Measurements from ENCODE around the gene MRPL36. TPM values are rescaled to one million over a fixed set of nuclear protein-coding genes. Genes with fewer than 3 reads are reported as not detected.

Gene MRPL36
- total RNA-seq, 4 donors from 2014 or later: 13.7 to 62.5 (median 41.2) TPM

DNA sequence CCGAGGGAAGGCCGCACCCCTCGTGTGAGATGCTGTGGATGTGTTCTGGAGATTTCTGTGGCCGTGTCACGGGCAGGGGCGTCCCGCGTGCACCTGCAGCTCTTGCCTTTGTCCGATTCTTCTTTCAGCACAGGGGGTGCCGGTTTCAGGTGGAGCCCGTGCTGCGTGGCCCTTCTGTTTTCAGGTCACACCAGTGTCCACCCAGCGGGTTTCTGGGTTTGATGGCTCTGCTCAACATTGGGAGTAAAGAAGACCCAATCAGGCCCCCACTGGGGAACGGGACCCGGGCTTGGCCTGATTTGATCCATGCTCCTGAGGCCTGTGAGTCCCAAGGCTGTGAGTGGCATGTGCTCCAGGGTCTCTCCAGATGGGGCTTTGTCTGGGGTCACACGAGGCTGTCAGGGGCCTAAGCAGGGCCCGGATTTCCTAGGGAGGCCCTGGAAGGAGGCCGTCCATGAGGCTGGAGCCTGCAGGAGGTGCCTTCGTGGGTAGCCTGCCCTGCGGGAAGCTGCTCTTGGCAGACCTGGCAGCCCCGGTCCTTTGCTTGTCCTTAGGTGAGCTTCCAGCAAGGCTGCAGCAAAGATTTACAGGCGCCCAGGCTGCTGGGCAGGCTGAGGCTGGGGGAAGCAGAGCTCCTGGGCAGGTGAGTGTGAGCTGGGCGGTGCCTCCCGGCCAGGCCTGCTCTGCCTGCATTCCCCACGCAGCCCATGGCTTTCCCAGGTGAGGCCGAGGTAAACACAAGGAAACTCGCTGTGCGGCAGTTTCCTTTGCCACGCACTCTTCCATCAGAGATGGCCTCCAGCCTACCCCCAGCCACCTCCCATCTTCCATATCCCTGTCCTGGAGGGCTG is 12.8 kb downstream of the MRPL36 start:
- no peak overlapping the region for H3K27ac ChIP-seq
- DNase-seq (ENCODE audit: low spot score in 2 of 2): peak; percentile 55 to 59

DNA sequence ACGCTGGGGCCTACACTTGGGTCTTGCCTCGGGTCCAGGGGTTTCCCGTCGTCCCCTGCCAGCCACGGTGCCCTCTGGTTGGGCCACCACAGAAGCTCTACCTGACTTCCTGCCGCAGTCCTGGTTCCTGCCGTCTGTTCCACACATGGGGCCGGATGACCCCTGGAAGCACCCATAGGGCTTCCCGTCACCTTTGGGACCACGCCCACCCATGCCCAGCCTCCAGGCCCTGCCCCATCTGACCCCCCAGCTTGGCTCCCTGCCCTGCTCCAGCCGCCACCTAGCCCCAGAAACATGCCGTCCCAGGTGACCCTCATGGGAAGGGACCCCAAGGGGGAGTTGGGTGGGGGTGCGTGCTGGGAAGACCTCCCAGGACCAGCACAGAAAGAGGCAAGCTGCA is 13.7 kb downstream of the MRPL36 start:
- WGBS: 93% methylated on average over 13 of the region's 13 CpGs
- Histone ChIP-seq H3K4me3 (no peak overlapping the region), H3K4me1 (peaks cover 2% of the 10 kb centered on the region), H3K36me3 (no peaks in the 10 kb centered on the region), H3K9me3 (no peaks in the 10 kb centered on the region), H3K27ac (no peak overlapping the region), H3K27me3 (peaks cover 2% of the 10 kb centered on the region)
- TF ChIP-seq EP300 (IDR thresholded peaks at IDR 0.05) (no peak), POLR2A (IDR thresholded peaks at IDR 0.05) (no peak), POLR2AphosphoS5 (IDR thresholded peaks at IDR 0.05) (no peak)
- TF ChIP-seq, protein P1, sequence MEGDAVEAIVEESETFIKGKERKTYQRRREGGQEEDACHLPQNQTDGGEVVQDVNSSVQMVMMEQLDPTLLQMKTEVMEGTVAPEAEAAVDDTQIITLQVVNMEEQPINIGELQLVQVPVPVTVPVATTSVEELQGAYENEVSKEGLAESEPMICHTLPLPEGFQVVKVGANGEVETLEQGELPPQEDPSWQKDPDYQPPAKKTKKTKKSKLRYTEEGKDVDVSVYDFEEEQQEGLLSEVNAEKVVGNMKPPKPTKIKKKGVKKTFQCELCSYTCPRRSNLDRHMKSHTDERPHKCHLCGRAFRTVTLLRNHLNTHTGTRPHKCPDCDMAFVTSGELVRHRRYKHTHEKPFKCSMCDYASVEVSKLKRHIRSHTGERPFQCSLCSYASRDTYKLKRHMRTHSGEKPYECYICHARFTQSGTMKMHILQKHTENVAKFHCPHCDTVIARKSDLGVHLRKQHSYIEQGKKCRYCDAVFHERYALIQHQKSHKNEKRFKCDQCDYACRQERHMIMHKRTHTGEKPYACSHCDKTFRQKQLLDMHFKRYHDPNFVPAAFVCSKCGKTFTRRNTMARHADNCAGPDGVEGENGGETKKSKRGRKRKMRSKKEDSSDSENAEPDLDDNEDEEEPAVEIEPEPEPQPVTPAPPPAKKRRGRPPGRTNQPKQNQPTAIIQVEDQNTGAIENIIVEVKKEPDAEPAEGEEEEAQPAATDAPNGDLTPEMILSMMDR (IDR thresholded peaks at IDR 0.05): no peak
- peak in 1 of 2 donors; percentile 58 for DNase-seq (ENCODE audit: low spot score in 2 of 2)

More for the DNA sequence above, 12.8 kb downstream of the MRPL36 start:
- Histone ChIP-seq H3K9me3 (no peaks in the 10 kb centered on the region), H3K4me1 (peaks cover 2% of the 10 kb centered on the region), H3K36me3 (no peaks in the 10 kb centered on the region), H3K4me3 (no peak overlapping the region), H3K27me3 (peaks cover 2% of the 10 kb centered on the region)
- 97% methylated on average over 15 of the region's 29 CpGs for WGBS
- no peak for TF ChIP-seq EP300 (IDR thresholded peaks at IDR 0.05)
- TF ChIP-seq, protein P1 (IDR thresholded peaks at IDR 0.05): no peak
- no peak for TF ChIP-seq POLR2AphosphoS5 (IDR thresholded peaks at IDR 0.05)
- no peak for TF ChIP-seq POLR2A (IDR thresholded peaks at IDR 0.05)

- H3K9me3 ChIP-seq: no peaks in the 10 kb centered on the region
- no peaks in the 10 kb centered on the region for H3K36me3 ChIP-seq
- TF ChIP-seq, protein P1 (IDR thresholded peaks at IDR 0.05): no peak
- TF ChIP-seq EP300 (IDR thresholded peaks at IDR 0.05) (no peak), POLR2AphosphoS5 (IDR thresholded peaks at IDR 0.05) (no peak), POLR2A (IDR thresholded peaks at IDR 0.05) (no peak)
- DNase-seq (ENCODE audit: low spot score in 2 of 2): peak in 1 of 2 donors; percentile 33
- H3K27ac ChIP-seq: no peak overlapping the region
- no peak overlapping the region for H3K4me3 ChIP-seq
- peaks cover 2% of the 10 kb centered on the region for H3K4me1 ChIP-seq
- WGBS: 87% methylated on average over 6 of the region's 8 CpGs
- peaks cover 2% of the 10 kb centered on the region for H3K27me3 ChIP-seq
These were observed 14.6 kb downstream of the MRPL36 start for GRCh38 chr5:1785062-1785461.

DNA sequence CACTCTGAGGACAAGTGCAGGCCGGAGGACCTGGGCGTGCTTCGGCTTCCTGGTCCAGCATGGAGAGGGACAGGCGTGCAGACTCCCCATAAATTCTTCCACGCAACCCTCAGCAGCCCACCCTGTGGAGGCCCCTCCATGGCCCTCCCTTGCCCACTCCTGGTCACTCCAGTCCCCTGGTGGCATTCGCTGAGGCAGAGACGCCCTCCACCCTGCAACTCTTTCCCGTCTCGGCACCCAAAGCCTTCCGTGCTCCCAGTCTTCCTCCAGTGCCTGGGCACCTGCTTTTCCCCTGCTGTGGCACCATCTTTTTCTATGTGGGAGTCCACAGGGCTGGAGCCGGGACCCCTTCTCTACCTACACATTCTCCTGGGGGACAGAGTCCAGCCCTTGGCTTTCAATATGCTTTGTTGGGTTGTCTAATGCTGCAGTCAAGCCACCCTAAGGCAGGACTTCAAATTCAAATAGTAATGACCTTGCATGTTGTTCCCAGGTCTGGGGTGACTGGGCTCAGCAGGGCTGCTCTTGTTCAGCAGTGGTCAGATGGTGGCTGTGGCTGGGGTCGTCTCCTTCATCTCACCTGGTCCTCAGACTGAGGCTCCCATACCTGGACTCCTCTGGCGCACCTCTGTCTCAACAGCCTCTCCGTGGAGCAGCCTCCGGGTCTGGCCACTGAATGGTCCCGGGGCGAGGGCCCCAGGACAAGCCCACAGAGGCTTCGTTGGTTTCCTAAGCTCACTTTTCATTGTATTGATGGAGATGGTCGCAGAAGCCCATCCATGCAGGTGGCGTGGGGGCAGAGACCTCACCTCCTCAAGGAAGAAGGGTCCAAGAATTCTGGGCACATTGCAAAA is 15.2 kb downstream of the MRPL36 start:
- no peak overlapping the region for H3K27ac ChIP-seq
- H3K9me3 ChIP-seq: no peaks in the 10 kb centered on the region
- DNase-seq (ENCODE audit: low spot score in 2 of 2): peak in 1 of 2 donors; percentile 53
- TF ChIP-seq EP300 (IDR thresholded peaks at IDR 0.05) (no peak), POLR2A (IDR thresholded peaks at IDR 0.05) (no peak), POLR2AphosphoS5 (IDR thresholded peaks at IDR 0.05) (no peak)
- TF ChIP-seq, protein P1 (IDR thresholded peaks at IDR 0.05): no peak
- H3K4me3 ChIP-seq: no peak overlapping the region
- no peaks in the 10 kb centered on the region for H3K4me1 ChIP-seq
- peaks cover 2% of the 10 kb centered on the region for H3K27me3 ChIP-seq
- WGBS: 94% methylated on average over 15 of the region's 20 CpGs
- no peaks in the 10 kb centered on the region for H3K36me3 ChIP-seq

- Histone ChIP-seq H3K9me3 (no peaks in the 10 kb centered on the region), H3K4me1 (no peaks in the 10 kb centered on the region), H3K36me3 (no peaks in the 10 kb centered on the region), H3K27me3 (peaks cover 2% of the 10 kb centered on the region), H3K4me3 (no peak overlapping the region), H3K27ac (no peak overlapping the region)
- WGBS: 57% methylated on average over 11 of the region's 11 CpGs
- DNase-seq (ENCODE audit: low spot score in 2 of 2): peak; percentile 29 to 33
- TF ChIP-seq POLR2A (IDR thresholded peaks at IDR 0.05): no peak
- no peak for TF ChIP-seq EP300 (IDR thresholded peaks at IDR 0.05)
- TF ChIP-seq, protein P1 (IDR thresholded peaks at IDR 0.05): no peak
- TF ChIP-seq POLR2AphosphoS5 (IDR thresholded peaks at IDR 0.05): no peak
These were observed 16.5 kb downstream of the MRPL36 start for GRCh38 chr5:1783216-1783554.
